A673 (cell line): ENCODE data around the gene HMX1. TPM values are rescaled to one million over a fixed set of nuclear protein-coding genes. Genes with fewer than 3 reads are reported as not detected.

ENCODE experiments used
- BruUV-seq: library from RNA; stranded (reverse); fragments of 400-500 nt; replicated peaks from 2 replicates; lab custom pipeline; 2021; lab: Mats Ljungman, UMichigan
- CTCF ChIA-PET: fragments of 300-600 bp; sonication (Branson Sonifier 250); formaldehyde crosslinking; loops from one replicate; lab custom pipeline; 2022; ENCODE audit warnings: antibody characterized with exemption; lab: Charles Lee
- POLR2A ChIA-PET: fragments of 300-600 bp; sonication (Branson Sonifier 250); formaldehyde crosslinking; loops from one replicate; lab custom pipeline; 2022; ENCODE audit warnings: antibody characterized with exemption; ENCODE audit not compliant: low non-redundant PET; lab: Charles Lee
- DNase-seq: peaks from one replicate; pipeline ENCODE4 v3.0.0-alpha.2; 2015; ENCODE audit warnings: low spot score
- H3K27ac ChIP-seq: fragments of 200-600 bp; sonication (generic); 2 replicates; pipeline ENCODE4 v1.5.1; 2016; ENCODE audit warnings: mixed run types, low read depth, mild to moderate bottlenecking, mixed read lengths, antibody characterized with exemption, low read length; ENCODE audit not compliant: poor library complexity, severe bottlenecking
- H3K27me3 ChIP-seq: fragments of 200-600 bp; sonication (generic); replicated peaks from 2 replicates; pipeline ENCODE4 v1.6.1; 2017; ENCODE audit warnings: mixed run types, low read depth, mild to moderate bottlenecking, mixed read lengths, antibody characterized with exemption, low read length; ENCODE audit not compliant: insufficient read depth, poor library complexity
- H3K36me3 ChIP-seq: fragments of 200-600 bp; sonication (generic); 2 replicates; pipeline ENCODE4 v1.6.1; 2016; ENCODE audit warnings: mixed run types, mild to moderate bottlenecking, mixed read lengths, antibody characterized with exemption, low read length; ENCODE audit not compliant: insufficient read depth, poor library complexity, severe bottlenecking
- H3K4me1 ChIP-seq: fragments of 200-600 bp; sonication (generic); 2 replicates; pipeline ENCODE4 v1.6.1; 2017; ENCODE audit warnings: mixed run types, mild to moderate bottlenecking, mixed read lengths, antibody characterized with exemption, low read length; ENCODE audit not compliant: insufficient read depth, poor library complexity, severe bottlenecking
- H3K4me3 ChIP-seq: fragments of 200-600 bp; sonication (generic); 2 replicates; pipeline ENCODE4 v1.5.1; 2016; ENCODE audit warnings: low read depth, mixed run types, mild to moderate bottlenecking, mixed read lengths, low read length; ENCODE audit not compliant: poor library complexity, severe bottlenecking
- H3K9me3 ChIP-seq: fragments of 200-600 bp; sonication (generic); 2 replicates; pipeline ENCODE4 v1.6.1; 2016; ENCODE audit warnings: mixed run types, low read depth, mild to moderate bottlenecking, mixed read lengths, antibody characterized with exemption, low read length; ENCODE audit not compliant: poor library complexity, severe bottlenecking
- CTCF ChIP-seq: fragments of 300-800, 200-600 bp; sonication (generic); conservative IDR thresholded peaks from 2 replicates; pipeline ENCODE4 v1.5.1; 2017; ENCODE audit warnings: low read depth, mild to moderate bottlenecking, antibody characterized with exemption, low read length, moderate library complexity, mixed read lengths
- EZH2 ChIP-seq: fragments of 200-600 bp; sonication (generic); IDR thresholded peaks from 2 replicates; pipeline ENCODE4 v1.6.1; 2017; ENCODE audit warnings: borderline replicate concordance, low read depth, mild to moderate bottlenecking, mixed read lengths, antibody characterized with exemption, low read length; ENCODE audit not compliant: poor library complexity, severe bottlenecking
- intact Hi-C: fragments of 100-400 bp; cut with micrococcal nuclease; formaldehyde crosslinking; loops from one replicate; pipeline ENCODE4 v1.10.0; 2022; ENCODE audit not compliant: unreplicated experiment
- total RNA-seq: library from RNA; stranded (reverse); gene quantifications from 2 replicates; pipeline ENCODE4 v1.2.3, GENCODE V29; 2021

Gene HMX1
- total RNA-seq, 1 experiment from 2014 or later: 0.26 TPM

GRCh38 chr4:8860096-8860891 lies 11.3 kb downstream of the HMX1 start:
- Histone ChIP-seq H3K4me3 (no peak overlapping the region), H3K4me1 (no peaks in the 10 kb centered on the region), H3K27me3 (peaks cover 99% of the 10 kb centered on the region), H3K27ac (no peak overlapping the region), H3K9me3 (no peaks in the 10 kb centered on the region), H3K36me3 (no peaks in the 10 kb centered on the region)
- intact Hi-C loops: no loop called here
- BruUV-seq: no TSS peak
- CTCF ChIA-PET: no interaction called here
- no peak for DNase-seq
- TF ChIP-seq EZH2 (peak; percentile 22), CTCF (no peak)
- POLR2A ChIA-PET: no interaction called here

- no TSS peak for BruUV-seq
- Histone ChIP-seq H3K36me3 (no peaks in the 10 kb centered on the region), H3K4me3 (no peak overlapping the region), H3K27ac (no peak overlapping the region), H3K27me3 (peaks cover 99% of the 10 kb centered on the region), H3K9me3 (no peaks in the 10 kb centered on the region), H3K4me1 (no peaks in the 10 kb centered on the region)
- ChIA-PET CTCF (no interaction called here), POLR2A (no interaction called here)
- intact Hi-C loops: no loop called here
- no peak for DNase-seq
- TF ChIP-seq EZH2 (peak; percentile 48), CTCF (no peak)
Measured at GRCh38 chr4:8859550-8860095, 12.0 kb downstream of the HMX1 start.

- no peaks in the 10 kb centered on the region for H3K36me3 ChIP-seq
- intact Hi-C loops: no loop called here
- H3K4me3 ChIP-seq: no peak overlapping the region
- no peak overlapping the region for H3K27ac ChIP-seq
- no peaks in the 10 kb centered on the region for H3K9me3 ChIP-seq
- no peak for DNase-seq
- ChIA-PET POLR2A (no interaction called here), CTCF (interaction anchor here (1.0 kb wide), 1 partner anchor 171 kb away, joined by 4 read pairs; no protein-coding TSS in a partner anchor)
- TF ChIP-seq EZH2 (no peak), CTCF (no peak)
- no peaks in the 10 kb centered on the region for H3K4me1 ChIP-seq
- BruUV-seq: no TSS peak
- H3K27me3 ChIP-seq: peaks cover 97% of the 10 kb centered on the region
Measured at GRCh38 chr4:8858701-8859210, 12.9 kb downstream of the HMX1 start.
